Measurements from ENCODE around the gene RBM44. TPM values are rescaled to one million over a fixed set of nuclear protein-coding genes. Genes with fewer than 3 reads are reported as not detected.

The RBM44 gene
- polyA plus RNA-seq, 3 donors = 0.53 to 1.1 (median 0.70) TPM

DNA sequence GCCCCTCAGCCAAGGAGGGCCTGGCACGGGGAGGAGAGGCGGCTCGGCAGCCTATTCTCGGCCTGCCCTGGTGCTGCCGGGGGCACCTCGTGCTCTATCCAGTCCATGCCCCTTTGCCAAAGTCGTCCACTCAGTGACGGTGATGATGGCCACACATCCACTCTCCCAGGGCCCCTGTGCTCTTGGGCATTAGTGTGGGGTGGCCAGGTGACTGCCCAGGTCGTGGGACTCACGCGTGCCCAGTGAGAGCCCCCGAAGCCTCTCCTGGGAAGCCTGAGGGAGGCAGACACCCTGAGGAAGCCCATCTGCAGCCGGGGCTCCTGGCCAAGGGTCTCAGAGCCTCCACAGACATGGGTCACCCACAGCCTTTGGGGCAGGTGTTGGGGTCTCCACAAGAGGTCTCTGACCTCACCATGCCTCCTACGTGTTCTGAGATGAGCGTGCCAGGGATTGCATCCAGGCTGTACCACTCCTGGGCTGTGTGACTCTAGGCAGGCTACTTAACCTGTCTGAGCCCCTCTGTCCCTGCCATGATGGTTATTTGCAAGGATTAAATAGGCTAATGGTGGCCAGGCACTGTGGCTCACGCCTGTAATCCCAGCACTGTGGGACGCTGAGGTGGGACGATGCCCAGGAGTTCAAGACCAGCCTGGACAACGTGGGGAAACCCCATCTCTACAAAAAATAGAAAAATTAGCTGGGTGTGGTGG, 73.8 kb downstream of the RBM44 start:
- no peak for DNase-seq

DNA sequence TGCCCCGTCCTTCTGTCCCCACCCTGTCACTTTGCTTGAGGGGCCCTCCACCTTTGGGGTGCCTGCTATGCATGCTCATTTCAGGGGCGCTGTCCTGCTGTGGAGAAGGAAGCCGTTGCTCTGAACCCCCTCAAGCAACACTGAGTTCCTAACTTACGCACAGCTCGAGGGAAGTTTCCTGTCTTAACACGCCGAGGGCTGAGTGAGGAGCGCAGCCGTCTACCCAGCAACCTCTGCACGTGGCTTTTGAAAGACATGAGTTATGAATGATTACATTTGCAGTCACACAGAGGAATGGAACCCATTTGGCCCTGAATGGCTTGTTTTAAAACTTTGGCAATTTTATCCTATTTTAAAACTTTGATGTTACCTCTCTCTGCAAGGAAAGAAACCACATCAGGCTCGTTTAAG, 74.8 kb downstream of the RBM44 start:
- no peak for DNase-seq

DNA sequence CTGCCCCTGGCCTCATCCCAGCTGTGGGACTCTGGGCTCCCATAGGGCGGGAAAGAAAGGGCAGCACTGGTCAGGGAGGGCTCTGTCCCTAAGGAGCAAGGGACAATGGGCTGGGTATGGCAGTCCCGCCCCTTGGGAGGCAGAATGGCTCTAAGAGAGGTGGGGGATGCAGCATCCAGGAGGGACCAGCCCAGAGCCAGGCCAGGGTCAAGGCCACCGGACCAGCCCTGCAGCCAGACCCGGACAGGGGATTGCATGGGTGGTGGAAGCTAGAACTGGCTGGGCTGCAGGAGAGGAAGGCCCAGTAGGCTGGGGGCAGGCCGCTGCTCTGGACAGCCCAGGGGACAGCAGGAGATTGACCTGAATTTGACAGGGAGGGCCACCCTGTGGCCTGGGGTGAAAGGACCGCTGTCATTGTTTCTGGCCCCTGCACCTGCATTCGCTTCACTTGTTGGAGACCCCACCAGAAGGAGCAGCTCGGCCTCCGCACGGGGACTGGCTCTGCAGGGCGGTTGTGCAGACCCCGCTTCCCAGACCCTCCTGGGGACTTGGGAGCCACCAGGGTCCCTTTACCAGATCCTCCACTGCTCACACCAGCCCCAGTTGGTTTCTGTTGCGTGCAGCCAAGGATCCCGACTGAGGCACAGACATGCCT, 75.4 kb downstream of the RBM44 start:
- no peak for DNase-seq

DNA sequence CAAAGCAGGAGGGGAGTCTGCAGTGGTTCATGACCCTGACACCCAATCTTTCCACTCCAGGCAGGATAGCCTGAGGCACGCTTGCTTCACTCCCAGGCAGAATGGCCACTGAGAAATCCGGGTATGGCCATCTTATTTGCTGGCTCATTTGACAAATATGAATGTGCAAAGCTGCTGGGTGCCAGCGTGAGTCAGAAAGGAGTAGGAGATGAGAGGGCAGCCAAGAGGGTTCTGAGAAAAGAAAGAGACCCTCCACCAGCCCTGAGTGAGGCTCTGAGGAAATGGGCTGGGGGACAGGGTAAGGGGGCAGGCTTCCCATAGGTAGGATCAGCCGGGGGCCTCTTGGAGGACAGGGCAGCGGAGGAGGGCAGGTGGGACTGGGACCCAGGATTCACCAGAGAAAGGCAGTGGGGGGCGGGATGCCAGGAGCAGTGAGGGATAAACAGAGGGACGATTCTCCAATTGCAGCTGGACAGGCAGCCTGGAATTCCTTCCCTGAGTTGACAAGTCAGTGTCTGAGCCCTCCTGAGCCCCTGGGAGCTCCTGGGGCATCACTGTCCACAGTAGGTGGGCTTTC, 76.1 kb downstream of the RBM44 start:
- no peak for DNase-seq

DNA sequence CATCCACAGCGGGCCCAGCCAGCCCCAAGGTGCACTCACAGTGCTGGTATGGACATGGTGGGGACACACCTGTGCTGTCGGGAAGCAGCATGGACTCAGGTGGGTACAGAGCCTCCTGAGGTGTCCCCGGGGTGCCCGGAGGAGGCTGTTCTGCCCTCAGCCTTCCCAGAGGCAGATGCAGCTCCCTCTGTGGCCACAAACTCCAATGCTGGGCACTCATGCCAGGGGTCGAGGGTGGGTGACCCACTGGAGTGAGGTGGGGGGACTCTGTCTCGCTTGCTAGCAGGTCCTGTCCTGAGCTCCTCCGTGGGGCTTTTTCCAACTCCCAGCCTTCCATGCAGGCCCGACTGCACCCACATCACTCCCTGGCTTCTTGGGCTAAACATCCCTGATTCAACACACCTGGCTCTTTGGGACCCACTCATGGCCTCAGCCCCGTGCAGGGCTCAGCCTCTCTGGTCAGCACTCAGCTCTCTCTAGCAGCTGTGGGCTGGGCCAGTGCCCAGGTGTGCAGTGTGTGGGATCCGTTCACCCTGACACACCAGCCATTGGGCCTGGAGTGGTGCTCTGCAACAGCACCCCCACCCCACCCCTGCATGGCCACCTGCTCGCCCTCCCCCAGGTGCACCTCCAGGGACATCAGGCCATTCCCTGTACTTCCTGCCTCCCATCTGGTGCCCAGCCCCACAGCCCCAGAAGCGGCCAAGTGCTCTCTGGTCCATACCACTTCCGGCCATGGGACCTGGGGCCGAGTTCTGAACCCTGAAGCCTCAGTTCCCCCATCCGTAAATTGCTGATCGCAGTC, 76.9 kb downstream of the RBM44 start:
- DNase-seq = no peak

DNA sequence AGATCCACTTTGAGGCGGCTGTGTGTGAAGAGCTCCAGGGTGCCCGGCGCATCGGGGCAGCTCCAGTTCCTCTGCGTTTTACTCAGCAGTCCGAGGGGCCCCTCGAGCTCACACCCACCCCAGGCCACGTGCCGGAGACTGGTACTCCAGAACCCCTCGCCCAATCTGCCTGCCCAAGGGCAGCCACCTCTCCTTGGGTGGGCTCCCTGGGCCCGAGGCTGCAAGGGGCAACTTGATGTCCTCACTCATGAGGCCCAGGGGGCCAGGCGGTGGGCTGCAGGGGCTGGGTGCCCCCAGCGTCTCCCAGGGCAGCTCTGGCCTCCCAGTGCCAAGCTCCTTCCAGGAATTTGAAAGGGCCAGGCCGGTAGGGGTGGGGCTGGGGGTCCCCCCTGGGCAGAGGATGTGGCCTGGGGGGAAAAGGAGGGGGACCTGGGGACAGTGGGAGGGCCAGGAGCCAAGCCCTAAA, 77.5 kb downstream of the RBM44 start:
- DNase-seq = no peak

DNA sequence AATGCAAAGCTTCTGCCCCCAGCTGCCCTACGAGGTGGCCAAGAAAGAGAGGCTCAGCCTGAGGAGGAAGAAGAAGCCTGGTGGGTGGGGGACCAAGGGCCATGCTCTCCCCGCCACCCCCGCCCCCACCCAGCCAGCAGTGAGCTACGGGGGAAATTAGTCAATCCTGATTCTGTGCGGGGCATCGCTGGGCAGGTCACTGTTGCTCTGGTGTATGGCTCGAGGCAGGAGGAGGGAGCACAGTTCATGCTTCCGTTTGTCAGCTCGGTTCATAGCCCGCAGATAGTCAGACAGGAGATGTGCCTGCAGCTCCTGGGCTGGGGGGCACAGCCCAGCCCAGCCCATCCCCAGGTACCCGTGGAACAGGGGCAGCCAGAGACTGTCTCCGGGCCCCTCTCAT, 78.0 kb downstream of the RBM44 start:
- DNase-seq = no peak

DNA sequence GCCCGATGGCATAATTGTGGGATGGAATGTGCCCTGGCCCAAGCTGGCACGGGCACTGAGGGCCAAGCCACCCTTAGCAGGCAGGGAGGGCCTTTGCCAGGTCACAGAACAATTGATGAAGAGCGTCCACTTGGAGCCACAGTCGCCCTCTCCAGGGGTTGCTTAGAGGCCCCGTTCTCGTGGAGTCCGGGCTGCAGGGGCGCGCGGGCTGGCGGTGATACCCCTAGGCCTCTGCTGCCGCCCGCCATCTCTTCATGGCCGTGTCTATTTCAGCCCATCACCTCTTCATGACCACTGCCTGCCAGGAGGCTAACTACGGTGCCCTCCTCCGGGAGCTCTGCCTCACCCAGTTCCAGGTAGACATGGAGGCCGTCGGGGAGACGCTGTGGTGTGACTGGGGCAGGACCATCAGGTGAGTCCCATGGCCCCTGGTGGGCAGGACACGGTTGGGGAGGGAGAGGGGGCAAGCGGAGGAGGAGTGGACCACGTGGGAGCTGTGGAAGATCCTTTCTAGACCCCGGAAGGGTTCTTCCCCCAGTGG, 78.4 kb downstream of the RBM44 start:
- no peak for DNase-seq

DNA sequence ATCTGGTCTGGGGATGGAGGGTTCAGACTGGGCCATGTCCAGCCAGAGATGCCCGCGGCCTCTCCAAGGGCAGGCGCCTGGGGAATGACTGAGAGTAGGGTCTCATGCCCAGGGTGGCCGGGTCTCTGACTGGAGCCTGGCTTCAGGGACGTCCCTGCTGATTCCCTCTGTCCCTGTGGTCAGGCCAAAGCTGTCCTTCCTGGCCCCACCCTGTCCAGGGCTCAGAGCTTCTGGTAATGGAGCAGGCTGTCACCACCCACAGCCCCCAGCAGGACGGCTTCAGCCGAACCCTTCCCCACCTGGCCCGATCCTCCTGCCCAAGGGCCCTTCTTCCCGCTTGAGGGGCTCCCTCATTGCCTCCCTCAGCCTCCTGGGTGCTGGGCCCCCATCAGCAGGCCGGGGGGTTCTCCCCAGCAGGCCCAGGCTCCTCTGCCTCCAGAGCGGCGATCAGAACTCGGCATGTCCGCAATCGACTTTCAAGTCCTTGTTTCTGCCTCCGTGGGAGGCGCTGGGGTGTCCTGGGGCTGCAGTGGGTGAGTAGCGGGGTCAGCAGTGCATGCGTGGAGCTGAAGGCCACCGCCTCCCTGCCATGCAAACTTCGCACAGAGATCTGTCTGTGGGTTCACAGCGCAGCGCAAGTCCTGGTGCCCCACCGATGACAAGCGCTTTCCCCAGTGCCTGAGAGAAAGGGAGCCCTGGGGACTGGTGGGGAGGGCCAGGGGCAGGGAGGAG, 79.2 kb downstream of the RBM44 start:
- DNase-seq = no peak

DNA sequence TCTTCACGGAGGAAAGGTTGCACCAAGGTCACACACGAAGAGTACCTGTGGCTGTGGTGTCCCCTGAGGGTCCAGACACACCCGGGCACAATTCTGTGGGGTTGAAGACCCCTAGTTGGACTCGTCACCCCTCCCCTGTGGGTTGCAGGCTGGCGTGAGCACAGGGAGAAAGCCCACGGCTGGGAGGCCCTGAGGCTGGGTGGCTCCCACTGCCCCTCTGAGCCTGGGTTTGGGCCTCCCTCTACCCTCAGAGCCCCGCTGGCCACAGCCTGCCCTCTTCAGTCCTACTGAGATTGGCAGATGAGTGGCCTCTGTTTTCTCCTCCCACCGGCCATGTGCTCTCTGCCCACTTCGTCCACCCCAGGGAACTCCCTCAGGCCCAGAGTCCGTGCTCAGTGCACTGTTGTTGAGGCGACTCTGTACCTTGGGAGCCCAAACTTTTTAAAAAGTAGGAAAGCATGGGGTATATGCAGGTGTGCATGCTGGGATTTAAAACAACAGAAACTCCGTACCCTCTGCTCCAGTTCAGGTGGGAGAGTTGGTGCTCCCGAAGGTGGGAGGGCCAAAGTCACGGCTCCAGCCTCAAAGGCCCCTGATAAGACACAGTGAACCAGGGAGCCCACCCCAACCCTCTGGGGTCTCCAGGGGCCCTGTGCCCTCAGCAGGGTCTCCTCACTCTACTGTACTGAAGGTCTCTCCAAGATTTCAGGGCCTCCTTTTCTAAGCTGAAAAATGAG, 79.9 kb downstream of the RBM44 start:
- DNase-seq = no peak

DNA sequence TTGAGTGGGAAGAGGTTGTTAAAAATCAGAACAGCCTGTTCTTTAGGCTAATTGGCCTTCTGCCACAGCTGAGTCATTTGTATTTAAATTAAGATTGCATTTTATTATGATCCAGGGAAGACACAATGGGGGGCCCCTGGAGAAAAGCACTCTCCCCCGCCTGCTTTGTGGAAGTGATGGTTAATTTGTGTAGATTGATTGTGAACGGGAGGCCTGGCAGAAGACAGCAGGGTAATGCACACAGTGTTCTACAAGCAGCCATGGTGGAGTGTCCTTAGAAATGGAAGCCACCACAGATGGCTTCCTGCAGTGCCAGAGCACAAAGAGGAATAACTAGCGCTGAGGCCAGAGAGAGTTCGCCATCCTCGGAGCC, 80.5 kb downstream of the RBM44 start:
- DNase-seq = no peak

DNA sequence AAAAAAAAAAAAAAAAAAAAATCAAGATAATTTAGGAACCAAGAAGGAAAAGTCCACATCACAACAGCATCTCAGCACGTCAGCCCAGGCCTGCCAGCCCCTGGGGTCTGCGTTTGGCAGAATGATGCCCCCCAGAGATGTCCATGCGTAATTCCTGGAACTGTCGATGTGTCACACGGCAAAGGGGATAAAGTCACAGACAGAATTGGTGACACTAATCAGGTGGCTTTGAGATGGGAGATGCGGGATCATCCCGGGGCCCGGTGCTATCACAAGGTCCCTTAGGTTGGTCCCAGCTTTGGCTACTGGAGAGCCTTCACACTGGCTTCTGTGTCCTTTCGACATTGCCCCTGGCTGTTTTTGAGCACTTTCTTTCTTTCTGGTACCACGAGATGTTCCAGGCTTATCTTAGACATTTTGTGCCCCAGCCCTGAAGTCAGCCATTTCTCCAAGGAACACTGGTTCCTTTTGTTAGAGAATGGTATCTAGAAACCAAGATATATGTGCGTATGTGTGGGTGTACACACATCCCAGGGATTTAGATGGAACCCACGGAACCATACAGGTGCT, 81.5 kb downstream of the RBM44 start:
- no peak for DNase-seq

DNA sequence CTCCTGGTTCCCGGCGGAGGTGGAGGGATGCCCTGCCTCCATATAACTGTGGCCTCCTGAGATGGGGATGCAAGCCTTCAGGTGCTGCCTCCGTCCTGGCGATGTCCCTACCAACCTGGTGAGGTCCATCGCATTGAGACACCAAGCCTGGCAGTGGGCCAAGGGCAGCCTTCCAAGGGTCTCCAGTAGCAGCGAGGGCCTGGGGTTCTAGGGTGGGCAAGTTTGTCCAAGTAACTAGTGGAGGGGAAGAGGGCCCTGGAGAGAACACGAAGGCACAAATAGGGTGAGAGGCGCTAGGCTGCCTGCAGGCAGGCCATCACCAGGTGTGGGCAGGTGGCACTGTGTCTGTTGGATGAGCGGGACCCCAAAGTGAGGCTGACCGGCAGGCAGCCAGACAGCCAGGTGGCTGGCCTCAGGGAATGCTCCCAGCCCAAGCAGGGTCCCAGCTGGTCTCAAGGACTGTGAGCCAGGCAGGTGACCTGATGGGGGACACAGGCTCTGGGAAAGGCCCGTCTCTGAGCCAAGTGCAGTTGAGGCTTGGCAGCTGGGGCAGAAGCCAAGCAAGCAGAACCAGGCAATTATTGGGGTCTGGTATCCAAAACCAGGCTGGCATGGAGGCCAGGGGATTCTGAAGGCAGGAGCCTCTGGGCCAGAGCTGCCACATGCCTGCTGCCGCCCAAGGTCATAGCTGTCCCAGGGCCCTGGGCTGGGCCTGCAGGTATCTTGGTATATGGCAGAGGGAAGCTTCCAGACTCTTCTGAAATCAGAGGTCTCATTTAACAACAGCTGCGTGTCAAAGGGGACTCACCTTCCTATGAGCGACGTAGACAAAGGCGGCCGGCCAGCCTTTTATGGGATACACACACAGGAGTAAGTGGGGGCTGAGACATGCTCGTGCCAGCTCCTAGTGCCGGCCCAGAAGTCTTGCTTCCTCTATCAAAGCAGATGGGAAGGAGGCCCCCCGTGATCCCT, 84.2 kb downstream of the RBM44 start:
- DNase-seq = no peak

DNA sequence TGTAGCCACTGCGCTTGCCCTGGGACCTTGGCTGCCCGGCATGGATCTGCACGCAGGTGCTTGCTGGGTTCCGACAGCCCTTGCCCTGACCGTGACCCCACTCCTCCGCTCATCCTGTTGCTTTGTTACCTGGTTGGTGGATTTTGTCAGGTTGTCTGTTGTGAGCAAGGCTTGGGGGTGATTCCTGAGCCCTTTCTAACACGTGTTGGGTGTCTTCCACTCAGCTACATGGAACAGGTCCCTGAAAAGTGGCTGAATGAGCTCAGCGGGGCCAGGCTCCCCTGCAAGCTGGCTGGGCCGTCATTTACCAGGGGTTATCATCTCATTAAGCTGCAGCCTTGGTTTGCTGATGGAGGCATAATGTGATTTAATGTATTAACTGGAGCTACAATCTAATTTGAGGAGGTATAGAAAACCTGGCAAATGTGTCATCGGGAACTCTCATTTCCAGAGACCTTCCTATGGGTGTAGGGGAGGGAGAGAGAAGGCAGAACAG, 85.4 kb downstream of the RBM44 start:
- no peak for DNase-seq

DNA sequence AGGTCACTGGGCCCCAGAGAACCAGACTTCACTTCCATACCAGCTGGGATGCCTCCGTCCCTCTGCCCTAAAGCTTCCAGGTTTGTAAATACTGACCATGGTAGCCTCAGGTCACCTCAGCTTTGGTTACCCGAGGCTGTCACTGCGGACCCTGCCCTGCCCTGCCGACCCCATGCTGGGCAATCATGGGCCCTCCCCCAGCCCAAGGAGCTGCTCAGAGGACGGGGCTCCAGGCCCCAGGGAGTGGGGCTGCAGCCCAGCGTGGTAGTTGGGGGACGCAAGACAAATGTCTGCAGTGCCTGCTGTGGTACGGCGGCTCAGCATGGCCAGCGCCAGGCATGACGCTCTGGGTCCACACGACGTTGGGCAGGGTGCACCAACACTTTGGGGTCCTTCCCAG, 86.1 kb downstream of the RBM44 start:
- DNase-seq = no peak

DNA sequence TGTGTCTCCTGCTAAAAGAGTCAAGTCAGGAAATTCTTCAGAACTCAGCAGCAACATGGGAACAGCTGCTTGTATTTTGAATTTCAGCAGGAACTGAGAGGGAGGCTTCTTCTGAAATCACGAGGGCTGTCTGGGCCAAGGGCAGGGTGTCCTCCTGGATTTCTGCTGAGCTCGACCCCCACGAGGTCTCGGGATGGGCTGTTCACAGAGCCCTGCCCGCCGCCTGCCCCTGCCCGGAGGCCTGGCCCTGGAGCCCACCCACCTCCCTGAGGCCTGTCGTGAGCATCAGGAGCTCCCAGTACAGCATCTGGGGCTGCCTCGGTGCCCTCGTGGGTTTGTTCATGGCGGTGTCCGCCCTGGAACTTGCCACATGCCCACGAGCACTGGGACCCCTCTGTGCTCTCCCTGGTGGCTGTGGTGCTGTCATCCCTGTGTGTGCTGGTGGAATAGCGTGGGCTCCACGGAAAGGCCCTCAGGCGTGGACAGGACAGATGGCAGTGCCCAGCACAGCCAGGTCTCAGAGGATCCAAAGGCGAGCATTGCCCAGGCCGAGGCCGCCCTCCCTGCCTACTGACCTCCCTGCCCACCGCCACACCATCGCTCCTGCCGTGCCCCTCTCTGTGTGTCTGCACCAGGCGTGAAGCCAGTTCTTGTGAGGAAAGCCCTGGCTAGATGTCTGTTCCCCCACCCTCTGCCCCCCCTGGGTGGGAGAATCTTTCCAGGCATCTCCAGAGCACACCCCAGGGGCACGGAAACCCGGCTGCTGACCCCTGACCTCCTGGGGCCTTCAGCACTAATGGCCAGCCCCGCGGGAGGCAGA, 86.7 kb downstream of the RBM44 start:
- no peak for DNase-seq

DNA sequence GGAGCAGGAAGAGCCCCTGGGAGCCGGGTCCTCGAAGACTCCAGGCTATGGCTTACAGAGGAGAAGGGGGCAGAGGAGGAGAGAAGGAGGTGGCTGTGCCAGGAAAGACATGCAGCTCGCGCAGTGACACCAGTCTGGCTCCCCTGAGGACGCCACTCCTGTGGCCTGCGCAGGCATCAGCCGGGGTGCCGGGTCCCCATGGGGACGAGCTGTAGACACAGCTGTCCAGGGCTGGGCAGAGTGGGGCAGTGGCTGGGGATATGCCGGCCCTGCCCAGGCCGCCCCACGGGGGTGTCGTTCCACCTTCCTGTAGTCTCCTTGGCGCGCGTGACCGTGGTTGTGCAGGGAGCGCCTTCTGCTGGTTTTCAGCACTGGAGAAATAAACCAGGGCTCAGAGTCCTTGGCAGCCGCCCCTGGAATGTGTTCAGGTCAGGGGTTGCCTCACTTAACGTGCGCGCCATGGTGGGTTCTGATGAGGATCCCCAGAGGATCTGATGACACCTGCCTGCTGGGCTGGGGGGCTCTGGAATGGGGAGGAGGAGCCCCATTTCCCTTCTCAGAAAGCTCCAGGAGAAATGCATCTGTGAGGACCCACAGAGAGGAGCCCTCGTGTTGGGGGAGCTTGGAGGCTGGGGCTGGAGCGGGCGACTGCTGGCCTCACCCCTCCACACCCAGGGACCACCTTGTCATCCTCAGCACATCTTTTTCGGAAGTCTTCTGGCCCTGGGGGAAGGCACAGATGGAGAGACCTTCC, 87.5 kb downstream of the RBM44 start:
- no peak for DNase-seq

Measured in renal pelvis (tissue), 4 donors.